ENCODE data around the gene FILIP1.

FILIP1 gene

GRCh38 chr6:75484535-75484934 lies 9.1 kb downstream of the FILIP1 start:
- Mint-ChIP-seq H3K9me3 (no peaks in the 10 kb centered on the region), H3K27ac (no peak overlapping the region), H3K27me3 (peaks cover 12% of the 10 kb centered on the region), H3K4me1 (no peaks in the 10 kb centered on the region), H3K4me3 (no peak overlapping the region), H3K36me3 (no peaks in the 10 kb centered on the region)
- no peak for ATAC-seq

- H3K27me3 Mint-ChIP-seq = peaks cover 4% of the 10 kb centered on the region
- ATAC-seq = no peak
These were observed 10.3 kb downstream of the FILIP1 start for GRCh38 chr6:75483136-75483952.

DNA sequence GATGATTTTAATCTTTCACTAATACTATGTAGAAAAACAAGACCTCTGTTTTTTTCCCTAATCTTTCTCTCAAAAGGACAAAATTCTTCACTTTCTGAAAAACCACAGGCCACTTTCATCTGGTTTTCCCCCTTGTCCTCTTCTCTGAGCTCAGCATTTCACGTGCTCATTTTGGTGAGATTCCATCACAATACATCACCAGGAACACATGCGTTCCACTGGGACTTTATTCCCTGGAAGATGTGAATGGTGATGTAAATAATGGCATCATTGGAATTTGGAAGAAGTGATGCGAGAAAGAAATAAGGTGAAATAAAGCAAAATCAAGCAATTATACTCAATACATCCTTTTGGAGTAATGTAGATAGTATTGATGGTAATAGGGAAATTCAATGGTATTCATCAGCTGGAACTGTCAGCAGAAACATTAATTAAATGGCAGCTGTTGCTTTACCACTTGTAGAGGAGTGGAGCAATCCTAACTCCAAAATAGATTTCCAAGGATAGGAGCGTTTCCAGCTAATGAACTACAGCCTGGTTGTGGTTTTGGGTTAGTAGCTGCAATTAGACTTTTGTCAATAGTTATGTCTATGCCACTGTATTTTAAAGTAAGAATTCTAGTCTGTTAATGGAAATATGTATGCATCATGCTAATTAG lies 11.5 kb downstream of the FILIP1 start:
- Mint-ChIP-seq H3K4me3 (no peak overlapping the region), H3K4me1 (no peaks in the 10 kb centered on the region), H3K27me3 (no peaks in the 10 kb centered on the region), H3K36me3 (no peaks in the 10 kb centered on the region), H3K27ac (no peak overlapping the region), H3K9me3 (no peaks in the 10 kb centered on the region)
- no peak for ATAC-seq

More at GRCh38 chr6:75483136-75483952, 10.3 kb downstream of the FILIP1 start:
- H3K27ac Mint-ChIP-seq = no peak overlapping the region
- H3K9me3 Mint-ChIP-seq = no peaks in the 10 kb centered on the region
- no peaks in the 10 kb centered on the region for H3K4me1 Mint-ChIP-seq
- H3K36me3 Mint-ChIP-seq = no peaks in the 10 kb centered on the region
- H3K4me3 Mint-ChIP-seq = no peak overlapping the region

DNA sequence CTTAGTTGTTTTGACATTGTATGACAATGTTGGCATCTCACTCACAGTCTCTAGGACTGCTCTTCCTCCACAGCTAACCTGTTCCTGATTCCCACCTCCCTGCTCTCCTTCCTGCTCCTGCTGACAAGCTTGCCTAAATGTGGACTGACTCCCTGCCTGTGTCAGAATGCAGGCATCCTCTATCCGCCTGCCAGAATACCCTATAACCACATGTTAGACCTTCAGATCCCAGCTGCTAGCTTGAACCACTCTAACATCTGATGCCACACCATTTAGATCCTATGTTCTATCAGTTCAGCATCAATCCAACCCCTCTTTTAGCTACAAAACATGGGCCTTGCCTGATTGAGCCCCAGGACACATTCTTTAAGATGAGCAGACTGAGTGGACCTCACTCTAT lies 12.2 kb downstream of the FILIP1 start:
- no peak overlapping the region for H3K27ac Mint-ChIP-seq
- H3K27me3 Mint-ChIP-seq = no peaks in the 10 kb centered on the region
- no peaks in the 10 kb centered on the region for H3K36me3 Mint-ChIP-seq
- H3K9me3 Mint-ChIP-seq = no peaks in the 10 kb centered on the region
- H3K4me1 Mint-ChIP-seq = no peaks in the 10 kb centered on the region
- H3K4me3 Mint-ChIP-seq = no peak overlapping the region
- ATAC-seq = no peak

GRCh38 chr6:75480425-75480824 lies 13.2 kb downstream of the FILIP1 start:
- no peaks in the 10 kb centered on the region for H3K36me3 Mint-ChIP-seq
- H3K4me1 Mint-ChIP-seq = no peaks in the 10 kb centered on the region
- H3K4me3 Mint-ChIP-seq = no peak overlapping the region
- ATAC-seq = no peak
- H3K27me3 Mint-ChIP-seq = no peaks in the 10 kb centered on the region
- H3K27ac Mint-ChIP-seq = no peak overlapping the region
- no peaks in the 10 kb centered on the region for H3K9me3 Mint-ChIP-seq

GRCh38 chr6:75479712-75480111 lies 13.9 kb downstream of the FILIP1 start:
- H3K4me1 Mint-ChIP-seq = no peaks in the 10 kb centered on the region
- no peak overlapping the region for H3K27ac Mint-ChIP-seq
- peaks cover 4% of the 10 kb centered on the region for H3K27me3 Mint-ChIP-seq
- H3K4me3 Mint-ChIP-seq = no peak overlapping the region
- H3K36me3 Mint-ChIP-seq = no peaks in the 10 kb centered on the region
- no peak for ATAC-seq
- H3K9me3 Mint-ChIP-seq = no peaks in the 10 kb centered on the region

DNA sequence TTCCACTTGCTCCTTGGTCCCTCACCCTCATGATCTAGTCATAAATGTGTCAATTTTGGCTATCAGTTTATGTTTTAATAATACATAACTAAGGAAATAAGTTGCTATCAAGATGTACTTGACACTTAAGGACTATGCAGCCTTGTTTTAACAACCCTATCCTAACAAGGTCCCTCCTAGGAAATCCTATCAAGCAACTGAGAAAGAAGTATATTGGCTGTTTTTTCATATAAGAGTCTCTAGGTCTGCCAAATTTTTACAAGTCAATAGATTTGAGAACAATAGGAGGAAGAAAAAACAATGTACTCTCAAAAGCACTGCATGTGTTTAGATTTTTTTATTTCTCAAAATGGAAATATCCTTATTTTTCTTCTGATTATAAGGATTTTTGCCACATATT lies 14.7 kb downstream of the FILIP1 start:
- H3K36me3 Mint-ChIP-seq = no peaks in the 10 kb centered on the region
- peaks cover 8% of the 10 kb centered on the region for H3K27me3 Mint-ChIP-seq
- no peak overlapping the region for H3K27ac Mint-ChIP-seq
- no peak overlapping the region for H3K4me3 Mint-ChIP-seq
- H3K4me1 Mint-ChIP-seq = no peaks in the 10 kb centered on the region
- ATAC-seq = no peak
- no peaks in the 10 kb centered on the region for H3K9me3 Mint-ChIP-seq

GRCh38 chr6:75472885-75473284 lies 20.7 kb downstream of the FILIP1 start:
- ATAC-seq = no peak
- Mint-ChIP-seq H3K27ac (no peak overlapping the region), H3K27me3 (peaks cover 8% of the 10 kb centered on the region), H3K36me3 (no peaks in the 10 kb centered on the region), H3K4me3 (no peak overlapping the region), H3K9me3 (no peaks in the 10 kb centered on the region), H3K4me1 (no peaks in the 10 kb centered on the region)

DNA sequence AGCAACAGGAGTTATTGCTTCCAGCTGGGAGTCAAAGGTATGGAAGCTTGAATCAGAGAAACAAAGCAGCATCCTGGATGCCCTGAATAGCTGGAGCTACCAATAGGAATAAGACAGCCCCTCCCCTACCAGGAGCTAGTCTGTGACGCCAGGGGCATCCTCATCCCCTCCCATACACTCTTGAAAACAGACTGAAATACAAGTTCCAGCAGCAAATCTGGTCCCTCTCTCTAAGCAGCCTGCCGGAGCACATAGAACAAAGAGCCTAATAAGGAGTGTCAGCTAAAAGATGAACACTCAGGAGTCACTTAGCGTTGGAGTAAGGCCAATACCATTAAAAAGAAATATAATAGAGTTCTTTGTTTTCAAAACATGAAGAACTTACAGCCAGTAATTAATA lies 25.6 kb downstream of the FILIP1 start:
- no peaks in the 10 kb centered on the region for H3K4me1 Mint-ChIP-seq

GRCh38 chr6:75467284-75467683 lies 26.3 kb downstream of the FILIP1 start:
- Mint-ChIP-seq H3K4me1 (no peaks in the 10 kb centered on the region), H3K27me3 (no peaks in the 10 kb centered on the region), H3K9me3 (no peaks in the 10 kb centered on the region), H3K36me3 (no peaks in the 10 kb centered on the region), H3K27ac (no peak overlapping the region), H3K4me3 (no peak overlapping the region)
- ATAC-seq = no peak

More for the DNA sequence above, 25.6 kb downstream of the FILIP1 start:
- no peak overlapping the region for H3K4me3 Mint-ChIP-seq
- no peaks in the 10 kb centered on the region for H3K36me3 Mint-ChIP-seq
- no peaks in the 10 kb centered on the region for H3K9me3 Mint-ChIP-seq
- H3K27ac Mint-ChIP-seq = no peak overlapping the region
- ATAC-seq = no peak
- H3K27me3 Mint-ChIP-seq = no peaks in the 10 kb centered on the region

GRCh38 chr6:75466636-75467035 lies 27.0 kb downstream of the FILIP1 start:
- H3K36me3 Mint-ChIP-seq = no peaks in the 10 kb centered on the region
- no peak overlapping the region for H3K27ac Mint-ChIP-seq
- ATAC-seq = no peak
- H3K27me3 Mint-ChIP-seq = no peaks in the 10 kb centered on the region
- H3K4me3 Mint-ChIP-seq = no peak overlapping the region
- H3K9me3 Mint-ChIP-seq = no peaks in the 10 kb centered on the region
- no peaks in the 10 kb centered on the region for H3K4me1 Mint-ChIP-seq

GRCh38 chr6:75463908-75464307 lies 29.7 kb downstream of the FILIP1 start:
- no peaks in the 10 kb centered on the region for H3K36me3 Mint-ChIP-seq
- H3K27me3 Mint-ChIP-seq = no peaks in the 10 kb centered on the region
- H3K9me3 Mint-ChIP-seq = no peaks in the 10 kb centered on the region
- no peak overlapping the region for H3K27ac Mint-ChIP-seq
- no peak for ATAC-seq
- no peaks in the 10 kb centered on the region for H3K4me1 Mint-ChIP-seq
- no peak overlapping the region for H3K4me3 Mint-ChIP-seq

GRCh38 chr6:75463061-75463460 lies 30.5 kb downstream of the FILIP1 start:
- Mint-ChIP-seq H3K27me3 (no peaks in the 10 kb centered on the region), H3K4me3 (no peak overlapping the region), H3K36me3 (no peaks in the 10 kb centered on the region), H3K4me1 (no peaks in the 10 kb centered on the region), H3K27ac (no peak overlapping the region), H3K9me3 (no peaks in the 10 kb centered on the region)
- ATAC-seq = no peak

DNA sequence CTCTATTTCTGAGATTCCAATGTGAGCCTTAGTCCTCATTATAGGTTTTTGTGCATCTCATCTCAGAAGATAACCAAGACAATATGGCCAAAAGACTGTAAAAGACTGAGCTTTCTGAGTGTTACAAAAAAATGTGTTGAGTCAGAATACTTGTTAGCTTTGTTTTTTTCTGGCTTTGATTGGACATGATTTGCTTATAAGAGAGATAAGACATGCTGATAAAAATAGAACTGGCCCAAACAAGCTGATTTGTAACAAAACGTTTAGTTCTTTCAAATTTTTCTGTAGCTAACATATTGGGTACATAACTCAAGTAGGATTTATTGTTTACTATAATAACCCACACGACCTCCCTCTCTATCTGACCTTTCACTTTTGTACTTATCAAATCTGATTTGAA lies 32.9 kb downstream of the FILIP1 start:
- Mint-ChIP-seq H3K4me3 (no peak overlapping the region), H3K9me3 (no peaks in the 10 kb centered on the region), H3K27ac (no peak overlapping the region), H3K27me3 (no peaks in the 10 kb centered on the region), H3K36me3 (no peaks in the 10 kb centered on the region), H3K4me1 (no peaks in the 10 kb centered on the region)
- ATAC-seq = no peak

- no peak for ATAC-seq
- Mint-ChIP-seq H3K27me3 (no peaks in the 10 kb centered on the region), H3K9me3 (no peaks in the 10 kb centered on the region), H3K4me3 (no peak overlapping the region), H3K36me3 (no peaks in the 10 kb centered on the region), H3K27ac (no peak overlapping the region), H3K4me1 (no peaks in the 10 kb centered on the region)
These were observed 34.7 kb downstream of the FILIP1 start for GRCh38 chr6:75458895-75459294.

GRCh38 chr6:75450903-75451302 lies 42.7 kb downstream of the FILIP1 start:
- no peak for ATAC-seq
- Mint-ChIP-seq H3K4me1 (no peaks in the 10 kb centered on the region), H3K36me3 (no peaks in the 10 kb centered on the region), H3K27me3 (no peaks in the 10 kb centered on the region), H3K9me3 (no peaks in the 10 kb centered on the region), H3K27ac (no peak overlapping the region), H3K4me3 (no peak overlapping the region)
